Heart left ventricle (tissue), 16 donors: ENCODE measurements around the gene PARD6A. TPM values are rescaled to one million over a fixed set of nuclear protein-coding genes. Genes with fewer than 3 reads are reported as not detected.
A peak's percentile ranks its signal among the peaks of the same experiment; 100 is the strongest.

Experiments
- ATAC-seq, 4 donors: fragments of 200-7000 bp; cut with Tn5 transposase; one replicate each; pipeline ENCODE4 v1.9.1; 2020 to 2022; ENCODE audit warnings: moderate library complexity in 4 of 4, mild to moderate bottlenecking in 3 of 4, moderate number of reproducible peaks in 1 of 4
- DNase-seq, 5 donors: peaks; one replicate each; pipeline ENCODE4 v3.0.0-alpha.2; 2020
- H3K27ac ChIP-seq, 12 donors: fragments of 200-600 bp; sonication (generic) in 4 of 12; one replicate each; pipeline versions ENCODE4 v1.5.0 to v1.8.0; 2016 to 2022; ENCODE audit warnings: mild to moderate bottlenecking in 2 of 12
- H3K27me3 ChIP-seq, 9 donors: fragments of 200-600 bp; sonication (generic) in 2 of 9; one replicate each; pipeline versions ENCODE4 v1.5.1 to v1.8.0; 2016 to 2022; ENCODE audit warnings: mild to moderate bottlenecking in 3 of 9
- H3K36me3 ChIP-seq, 9 donors: fragments of 200-600 bp; sonication (generic) in 2 of 9; one replicate each; pipeline versions ENCODE4 v1.5.0 to v1.8.0; 2018 to 2022; ENCODE audit warnings: mild to moderate bottlenecking in 2 of 9
- H3K4me1 ChIP-seq, 12 donors: fragments of 200-600 bp; sonication (generic) in 4 of 12; one replicate each; pipeline versions ENCODE4 v1.5.0 to v1.8.0; 2016 to 2022; ENCODE audit warnings: mild to moderate bottlenecking in 3 of 12
- H3K4me3 ChIP-seq, 12 donors: fragments of 200-600 bp; sonication (generic) in 4 of 12; one replicate each; pipeline versions ENCODE4 v1.5.0 to v1.8.0; 2017 to 2022; ENCODE audit warnings: mild to moderate bottlenecking in 9 of 12, moderate library complexity in 4 of 12
- H3K9me3 ChIP-seq, 12 donors: fragments of 200-600 bp; sonication (generic) in 4 of 12; one replicate each; pipeline versions ENCODE4 v1.5.0 to v1.8.0; 2016 to 2022; ENCODE audit warnings: mild to moderate bottlenecking in 1 of 12
- POLR2A ChIP-seq, 2 donors: fragments of 450-650 bp; IDR thresholded peaks; one replicate each; pipeline ENCODE4 v1.6.1; 2017; ENCODE audit warnings: antibody characterized with exemption in 2 of 2, mild to moderate bottlenecking in 2 of 2, moderate library complexity in 2 of 2
- WGBS, 4 donors: extraction: QIAGEN DNeasy Blood & Tissue Kit in 2 of 4; methylation state at CpG; one replicate each; pipeline versions ENCODE4 v1.1.5 to v1.1.7; 2013 to 2018; 5-methylcytosine and 5-hydroxymethylcytosine counted together
- intact Hi-C, 10 donors: fragments of 100-400 bp; cut with DNase I; formaldehyde crosslinking; loops; one replicate each; pipeline versions ENCODE4 v1.11.1 to v1.14.2; 2022
- polyA plus RNA-seq, 2 donors: library from polyadenylated mRNA; stranded (reverse); fragments of 200-250 nt; gene quantifications; one replicate each; pipeline ENCODE4 v1.2.3, GENCODE V29; 2013
- total RNA-seq, 9 donors: library from RNA; depleted of rRNA in 2 of 9; stranded (reverse); fragments of >200 nt in 2 of 9; fragmentation: NEBNext Ultra II Directional in 3 of 9; extraction: Animal tissue kit (Norgen Biotek cat#: 25700) in 3 of 9; gene quantifications; one replicate each; pipeline versions ENCODE4 v1.1.0 to v1.2.4, GENCODE V29; 2016 to 2023
- TF ChIP-seq, protein P1 (sequence below), 12 donors: fragments of 200-600 bp; sonication (generic) in 4 of 12; IDR thresholded peaks; one replicate each; pipeline versions ENCODE4 v1.5.0 to v1.8.0; 2018 to 2022; ENCODE audit warnings: antibody characterized with exemption in 12 of 12, mild to moderate bottlenecking in 5 of 12
- donor health status: ischemic (EF 13 %, LVEDD 7.1; RV severe dilation, severe dysfunction).
- donor health status: healthy with polysubstance abuse.
- donor health status: DM: no; HTN: yes; CAD: no.
- donor health status: DM: no; HTN: no; CAD: no.
- donor health status: ischemic (EF 25% LVEDD 6.9; RV normal size, moderate dysfunction).
- donor health status: ischemic (EF 25% LVEDD 5.7; RV mildly dilated, moderate dysfunction).
- donor health status: healthy.
- donor health status: DM: yes; HTN: yes; CAD: no.
- donor health status: ischemic (EF 35%, LVEDD 5.7; RV mildly dilated, moderate dysfunction).
- donor health status: nonischemic (EF 11% LVEDD 7.7; RV severe dilation, severe dysfunction).
- donor health status: DM: yes; HTN: yes; CAD: no.
- donor health status: PGD.
- donor health status: ischemic (EF 29% LVEDD 5.4; RV normal size, mild dysfunction).
- donor health status: nonischemic (EF 23%, LVEDD 6.1; RV moderate dilation, normal function).

Gene PARD6A
- total and polyA plus RNA-seq, 11 donors: 1.7 to 7.0 (median 2.9) TPM

DNA sequence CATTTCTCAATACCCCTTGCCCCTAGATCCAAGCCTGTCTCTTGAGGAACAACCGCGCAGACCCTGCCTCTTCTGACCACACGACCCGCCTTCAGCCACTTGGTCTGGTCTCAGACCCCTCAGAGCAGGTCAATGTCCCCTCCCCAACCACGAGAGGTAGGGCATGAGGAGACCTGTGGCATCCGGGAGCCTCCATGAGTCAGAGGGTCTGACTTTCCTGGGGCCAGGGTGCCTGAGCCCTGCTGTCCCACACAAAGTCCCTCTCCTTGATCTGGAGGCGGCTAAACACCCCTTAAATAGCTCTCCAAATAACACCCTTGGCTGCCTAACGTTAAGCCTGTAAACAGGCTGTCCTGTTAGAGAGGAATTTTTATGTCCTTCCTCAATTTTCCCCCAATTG is 10.7 kb upstream of the PARD6A start:
- peaks cover 33 to 91% (median 69%) of the 10 kb centered on the region in 9 donors for H3K27me3 ChIP-seq
- intact Hi-C loops: loop anchor here in 2 of 10 donors (5.0 kb wide), 2 partner anchors 83 to 128 kb away; no protein-coding TSS in a partner anchor

DNA sequence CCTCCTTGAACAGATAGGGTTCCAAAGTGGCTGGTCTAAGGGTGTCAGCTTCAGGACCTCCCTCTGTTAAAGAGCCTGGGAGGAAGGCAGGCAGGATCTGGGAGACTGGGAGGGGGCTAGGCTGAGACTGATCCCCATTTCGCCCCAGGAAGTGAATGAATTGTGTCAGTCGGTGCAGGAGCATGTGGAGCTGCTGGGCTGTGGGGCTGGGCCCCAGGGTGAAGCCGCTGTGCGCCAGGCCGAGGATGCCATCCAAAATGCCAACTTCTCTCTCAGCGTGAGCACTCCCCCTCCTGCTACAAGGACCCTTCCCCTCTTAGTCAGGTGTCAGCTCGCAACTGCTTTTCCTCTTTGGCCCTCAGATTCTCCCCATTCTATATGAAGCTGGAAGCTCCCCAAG is 9.7 kb upstream of the PARD6A start:
- Histone ChIP-seq H3K4me3 (no peak overlapping the region), H3K9me3 (no peaks in the 10 kb centered on the region), H3K4me1 (peaks cover 0 to 34% (median 9%) of the 10 kb centered on the region in 12 donors), H3K36me3 (no peaks in the 10 kb centered on the region), H3K27ac (no peak overlapping the region), H3K27me3 (peaks cover 33 to 89% (median 63%) of the 10 kb centered on the region in 9 donors)
- 87 to 91% (median 88%) methylated on average over 7 of the region's 7 CpGs for WGBS, 4 donors
- intact Hi-C loops: loop anchor here in 2 of 10 donors (5.0 kb wide), 2 partner anchors 84 to 129 kb away; no protein-coding TSS in a partner anchor
- DNase-seq: no peak
- no peak for ATAC-seq
- TF ChIP-seq, protein P1, sequence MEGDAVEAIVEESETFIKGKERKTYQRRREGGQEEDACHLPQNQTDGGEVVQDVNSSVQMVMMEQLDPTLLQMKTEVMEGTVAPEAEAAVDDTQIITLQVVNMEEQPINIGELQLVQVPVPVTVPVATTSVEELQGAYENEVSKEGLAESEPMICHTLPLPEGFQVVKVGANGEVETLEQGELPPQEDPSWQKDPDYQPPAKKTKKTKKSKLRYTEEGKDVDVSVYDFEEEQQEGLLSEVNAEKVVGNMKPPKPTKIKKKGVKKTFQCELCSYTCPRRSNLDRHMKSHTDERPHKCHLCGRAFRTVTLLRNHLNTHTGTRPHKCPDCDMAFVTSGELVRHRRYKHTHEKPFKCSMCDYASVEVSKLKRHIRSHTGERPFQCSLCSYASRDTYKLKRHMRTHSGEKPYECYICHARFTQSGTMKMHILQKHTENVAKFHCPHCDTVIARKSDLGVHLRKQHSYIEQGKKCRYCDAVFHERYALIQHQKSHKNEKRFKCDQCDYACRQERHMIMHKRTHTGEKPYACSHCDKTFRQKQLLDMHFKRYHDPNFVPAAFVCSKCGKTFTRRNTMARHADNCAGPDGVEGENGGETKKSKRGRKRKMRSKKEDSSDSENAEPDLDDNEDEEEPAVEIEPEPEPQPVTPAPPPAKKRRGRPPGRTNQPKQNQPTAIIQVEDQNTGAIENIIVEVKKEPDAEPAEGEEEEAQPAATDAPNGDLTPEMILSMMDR (IDR thresholded peaks at IDR 0.05): no peak
- TF ChIP-seq POLR2A (IDR thresholded peaks at IDR 0.05): no peak

More for the DNA sequence above, 10.7 kb upstream of the PARD6A start:
- TF ChIP-seq, protein P1 (IDR thresholded peaks at IDR 0.05): no peak
- TF ChIP-seq POLR2A (IDR thresholded peaks at IDR 0.05): no peak
- Histone ChIP-seq H3K4me1 (peaks cover 0 to 39% (median 9%) of the 10 kb centered on the region in 12 donors), H3K36me3 (no peaks in the 10 kb centered on the region), H3K4me3 (no peak overlapping the region), H3K27ac (no peak overlapping the region), H3K9me3 (no peaks in the 10 kb centered on the region)
- DNase-seq (no peak), ATAC-seq (no peak)
- WGBS, 4 donors: 63 to 71% (median 64%) methylated on average over 8 of the region's 8 CpGs

DNA sequence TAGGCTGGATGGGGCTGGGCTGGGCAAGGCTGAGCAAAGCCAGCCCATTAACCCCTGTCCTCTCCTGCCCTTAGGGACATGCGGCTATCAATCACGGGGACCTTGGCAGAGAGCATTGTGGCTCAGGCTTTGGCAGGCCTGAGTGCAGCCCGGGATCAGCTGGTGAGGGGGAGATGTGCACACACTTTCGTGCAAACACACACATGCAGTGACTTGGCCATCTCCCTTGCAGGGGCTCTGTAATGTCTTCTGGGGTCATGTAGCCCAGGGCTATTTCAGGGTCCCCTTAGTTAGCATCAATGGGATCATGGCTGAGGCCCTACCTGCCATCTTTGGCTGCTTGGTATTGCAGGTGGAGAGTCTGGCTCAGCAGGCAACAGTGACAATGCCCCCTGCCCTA is 8.9 kb upstream of the PARD6A start:
- no peak for TF ChIP-seq POLR2A (IDR thresholded peaks at IDR 0.05)
- no peak for DNase-seq
- 86 to 94% (median 91%) methylated on average over 3 to 4 of the region's 4 CpGs for WGBS, 4 donors
- Histone ChIP-seq H3K36me3 (peaks cover 0 to 3% (median 0%) of the 10 kb centered on the region in 9 donors), H3K4me3 (no peak overlapping the region), H3K27me3 (peaks cover 33 to 82% (median 54%) of the 10 kb centered on the region in 9 donors), H3K27ac (no peak overlapping the region), H3K4me1 (peaks cover 0 to 34% (median 9%) of the 10 kb centered on the region in 12 donors), H3K9me3 (no peaks in the 10 kb centered on the region)
- intact Hi-C loops: loop anchor here in 2 of 10 donors (5.0 kb wide), 2 partner anchors 85 to 130 kb away; no protein-coding TSS in a partner anchor
- no peak for ATAC-seq

DNA sequence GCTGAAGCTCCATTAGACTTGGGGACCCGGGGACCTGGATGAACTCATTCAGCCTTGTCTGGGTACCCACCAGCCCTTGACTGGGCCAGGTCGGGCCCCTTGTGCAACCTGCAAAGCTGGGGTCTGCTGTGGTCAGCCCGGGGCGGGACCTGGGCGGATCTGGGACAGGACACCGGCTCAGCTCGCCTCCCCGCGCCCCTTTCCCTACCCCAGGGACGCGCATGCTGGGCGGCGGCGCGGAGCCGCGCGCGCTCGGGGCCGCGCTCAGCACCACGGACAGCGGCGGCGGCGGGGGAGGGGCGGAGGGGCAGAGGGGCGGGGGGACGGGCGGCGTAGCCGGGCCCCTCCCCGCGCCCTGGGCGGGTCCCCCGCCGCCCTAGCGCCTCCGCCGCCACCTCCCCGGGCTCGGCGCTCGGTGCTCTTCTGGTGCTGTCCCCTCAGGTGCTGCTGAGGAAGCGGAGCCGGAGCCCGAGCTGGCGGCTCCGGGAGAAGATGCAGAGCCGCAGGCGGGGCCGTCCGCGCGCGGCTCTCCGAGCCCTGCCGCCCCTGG is 8.1 kb upstream of the PARD6A start:
- 4 to 17% (median 7%) methylated on average over 16 to 59 of the region's 59 CpGs; no CpG with 5 or more reads in 1 of the 4 donors for WGBS, 4 donors
- intact Hi-C loops: loop anchor here in 2 of 10 donors (5.0 kb wide), 2 partner anchors 85 to 130 kb away; no protein-coding TSS in a partner anchor
- H3K4me1 ChIP-seq: peaks cover 0 to 34% (median 9%) of the 10 kb centered on the region in 12 donors
- H3K27me3 ChIP-seq: peaks cover 29 to 74% (median 53%) of the 10 kb centered on the region in 9 donors
- H3K27ac ChIP-seq: no peak overlapping the region
- TF ChIP-seq, protein P1 (IDR thresholded peaks at IDR 0.05): no peak
- TF ChIP-seq POLR2A (IDR thresholded peaks at IDR 0.05): no peak
- ATAC-seq: peak in 1 of 4 donors; percentile 49
- peak overlapping the region in 10 of 12 donors; percentile 25 to 56 (median 44) for H3K4me3 ChIP-seq
- DNase-seq: no peak
- H3K36me3 ChIP-seq: peaks cover 0 to 9% (median 0%) of the 10 kb centered on the region in 9 donors
- no peaks in the 10 kb centered on the region for H3K9me3 ChIP-seq
